PC-3 (cell line): ENCODE results near the gene PCDHA2. TPM values are rescaled to one million over a fixed set of nuclear protein-coding genes. Genes with fewer than 3 reads are reported as not detected.
"Not testable (repeated sequence)": the region's sequence is repeated elsewhere in the genome, so short reads cannot be mapped to it uniquely, and the experiment has no call there.

ENCODE experiments used
- ATAC-seq: fragments of 200-7000 bp; cut with Tn5 transposase; 2 replicates; pipeline ENCODE4 v1.9.1; 2020; ENCODE audit warnings: mild to moderate bottlenecking, moderate library complexity
- BruUV-seq: library from RNA; stranded (reverse); fragments of 400-500 nt; replicated peaks from 2 replicates; lab custom pipeline; 2021; lab: Mats Ljungman, UMichigan
- CTCF ChIA-PET: fragments of 300-600 bp; sonication (Branson Sonifier 250); formaldehyde crosslinking; loops from one replicate; lab custom pipeline; 2022; ENCODE audit warnings: antibody characterized with exemption; lab: Charles Lee
- POLR2A ChIA-PET: fragments of 300-600 bp; sonication (Branson Sonifier 250); formaldehyde crosslinking; loops from one replicate; lab custom pipeline; 2022; ENCODE audit warnings: antibody characterized with exemption; ENCODE audit not compliant: unreplicated experiment; lab: Charles Lee
- DNase-seq: peaks from one replicate; pipeline ENCODE4 v3.0.0-alpha.2; 2015
- H2AFZ ChIP-seq: fragments of 300-600 bp; sonication (generic); 2 replicates; pipeline ENCODE4 v1.6.0; 2016; ENCODE audit warnings: antibody characterized with exemption, low read length
- H3F3A ChIP-seq: fragments of 300-600 bp; sonication (generic); one replicate; pipeline ENCODE4 v1.6.0; 2017; ENCODE audit warnings: antibody characterized with exemption, low read length, control low read depth, mild to moderate bottlenecking; ENCODE audit not compliant: unreplicated experiment
- H3K27ac ChIP-seq: fragments of 300-600 bp; sonication (generic); 2 replicates; pipeline ENCODE4 v1.5.1; 2016; ENCODE audit warnings: mild to moderate bottlenecking, low read length
- H3K27me3 ChIP-seq: fragments of 300-600 bp; sonication (generic); 2 replicates; pipeline ENCODE4 v1.6.1; 2016; ENCODE audit warnings: low read length, mixed read lengths
- H3K36me3 ChIP-seq: fragments of 300-600 bp; sonication (generic); 2 replicates; pipeline ENCODE4 v1.6.1; 2016; ENCODE audit warnings: low read depth, mixed run types, low read length, mixed read lengths
- H3K4me1 ChIP-seq: fragments of 300-600 bp; sonication (generic); 2 replicates; pipeline ENCODE4 v1.5.1; 2016; ENCODE audit warnings: low read length; ENCODE audit not compliant: insufficient read depth
- H3K4me2 ChIP-seq: fragments of 300-600 bp; sonication (generic); 2 replicates; pipeline ENCODE4 v1.6.0; 2016; ENCODE audit warnings: low read length
- H3K4me3 ChIP-seq: fragments of 300-600 bp; sonication (generic); 2 replicates; pipeline ENCODE4 v1.5.1; 2016; ENCODE audit warnings: mild to moderate bottlenecking, low read length, mixed read lengths
- H3K79me2 ChIP-seq: fragments of 300-600 bp; sonication (generic); 2 replicates; pipeline ENCODE4 v1.6.1; 2017; ENCODE audit warnings: low read length, mixed read lengths
- H3K9ac ChIP-seq: fragments of 300-600 bp; sonication (generic); 2 replicates; pipeline ENCODE4 v1.6.0; 2016; ENCODE audit warnings: mild to moderate bottlenecking, low read length
- H3K9me2 ChIP-seq: fragments of 300-600 bp; sonication (generic); replicated peaks from 2 replicates; pipeline ENCODE4 v1.6.1; 2016; ENCODE audit warnings: mixed run types, low read length, mixed read lengths
- H3K9me3 ChIP-seq: fragments of 300-600 bp; sonication (generic); 2 replicates; pipeline ENCODE4 v1.6.1; 2016; ENCODE audit warnings: low read length, mixed read lengths
- H4K20me1 ChIP-seq: fragments of 300-600 bp; sonication (generic); 2 replicates; pipeline ENCODE4 v1.6.1; 2016; ENCODE audit warnings: low read length, mixed read lengths
- CTCF ChIP-seq: fragments of 300-600 bp; sonication (generic); conservative IDR thresholded peaks from 2 replicates; pipeline ENCODE4 v1.5.1; 2017; ENCODE audit warnings: antibody characterized with exemption, low read depth, mild to moderate bottlenecking, low read length
- EZH2 ChIP-seq: fragments of 300-600 bp; sonication (generic); IDR thresholded peaks from one replicate; pipeline ENCODE4 v1.6.1; 2017; ENCODE audit warnings: antibody characterized with exemption, mild to moderate bottlenecking, low read length; ENCODE audit not compliant: unreplicated experiment
- EZH2phosphoT487 ChIP-seq: fragments of 300-600 bp; sonication (generic); IDR thresholded peaks from 2 replicates; pipeline ENCODE4 v1.6.1; 2018; ENCODE audit warnings: mild to moderate bottlenecking, antibody characterized with exemption, low read length, borderline replicate concordance
- intact Hi-C: fragments of 100-400 bp; cut with micrococcal nuclease; formaldehyde crosslinking; loops from 2 replicates; pipeline ENCODE4 v1.9.0; 2023
- total RNA-seq: library from RNA; depleted of rRNA; stranded (reverse); fragments of >200 nt; gene quantifications from 2 replicates; pipeline ENCODE4 v1.2.3, GENCODE V29; 2014

Gene PCDHA2
- total RNA-seq, 1 experiment from 2014 or later: not detected

GRCh38 chr5:140796718-140797095 lies 2.1 kb downstream of the PCDHA2 start:
- peaks cover 9% of the 10 kb centered on the region; the same call in 1 of the 2 replicates for H3K9me3 ChIP-seq
- no peak overlapping the region for H3K9ac ChIP-seq
- H3K4me3 ChIP-seq: no peak overlapping the region
- CTCF ChIA-PET: no interaction called here
- no peaks in the 10 kb centered on the region for H3K79me2 ChIP-seq
- POLR2A ChIA-PET: no interaction called here
- no peak overlapping the region for H3K4me2 ChIP-seq
- intact Hi-C loops: no loop called here
- TF ChIP-seq EZH2 (no peak), EZH2phosphoT487 (no peak), CTCF (no peak)
- no peaks in the 10 kb centered on the region for H3F3A ChIP-seq
- H2AFZ ChIP-seq: no peak overlapping the region
- no peak for DNase-seq
- H4K20me1 ChIP-seq: no peaks in the 10 kb centered on the region
- no TSS peak for BruUV-seq
- H3K36me3 ChIP-seq: peaks cover 2% of the 10 kb centered on the region; the same call in 1 of the 2 replicates
- H3K27ac ChIP-seq: no peak overlapping the region
- no peaks in the 10 kb centered on the region for H3K27me3 ChIP-seq
- no peaks in the 10 kb centered on the region for H3K4me1 ChIP-seq
- H3K9me2 ChIP-seq: no peaks in the 10 kb centered on the region
- no peak for ATAC-seq

- H3K4me2 ChIP-seq: no peak within 1 kb of the TSS
- ATAC-seq (no peak), DNase-seq (no peak)
- no peaks in the 10 kb centered on the region for H3K79me2 ChIP-seq
- no peaks in the 10 kb centered on the region for H3K9me3 ChIP-seq
- H3K9ac ChIP-seq: no peak within 1 kb of the TSS
- intact Hi-C loops: no loop called here
- no peaks in the 10 kb centered on the region for H3K4me1 ChIP-seq
- BruUV-seq: no TSS peak
- no peak within 1 kb of the TSS for H3K27ac ChIP-seq
- no peak within 1 kb of the TSS for H3K4me3 ChIP-seq
- no peaks in the 10 kb centered on the region for H3K36me3 ChIP-seq
- ChIA-PET CTCF (interaction anchor here (0.5 kb wide), 1 partner anchor 40 kb away, joined by 4 read pairs; the partner anchor contains the start of gene PCDHA8), POLR2A (no interaction called here)
- no peak within 1 kb of the TSS for H2AFZ ChIP-seq
- TF ChIP-seq EZH2phosphoT487 (no peak), EZH2 (no peak), CTCF (no peak)
- H4K20me1 ChIP-seq: no peaks in the 10 kb centered on the region
- no peaks in the 10 kb centered on the region for H3F3A ChIP-seq
- no peaks in the 10 kb centered on the region for H3K27me3 ChIP-seq
- H3K9me2 ChIP-seq: no peaks in the 10 kb centered on the region
Observed at GRCh38 chr5:140800816-140801493, 6.3 kb downstream of the PCDHA2 start, which contains the start of gene PCDHA3. TSS of gene PCDHA3 (plus strand) at chr5:140801057.

- Histone ChIP-seq H3K27me3 (no peaks in the 10 kb centered on the region), H3K9ac (no peak overlapping the region), H3K9me2 (no peaks in the 10 kb centered on the region), H2AFZ (no peak overlapping the region), H3K4me1 (no peaks in the 10 kb centered on the region), H3K79me2 (no peaks in the 10 kb centered on the region), H4K20me1 (no peaks in the 10 kb centered on the region), H3K9me3 (no peaks in the 10 kb centered on the region), H3K27ac (no peak overlapping the region), H3K36me3 (no peaks in the 10 kb centered on the region), H3K4me3 (no peak overlapping the region), H3F3A (no peaks in the 10 kb centered on the region), H3K4me2 (no peak overlapping the region)
- intact Hi-C loops: no loop called here
- no peak for ATAC-seq
- BruUV-seq: no TSS peak
- POLR2A ChIA-PET: no interaction called here
- TF ChIP-seq CTCF: no peak
- no peak for DNase-seq
- CTCF ChIA-PET: interaction anchor here (0.5 kb wide), 1 partner anchor 40 kb away, joined by 4 read pairs; the partner anchor contains the start of gene PCDHA8
Observed at GRCh38 chr5:140801494-140801841, 6.8 kb downstream of the PCDHA2 start.

- H2AFZ ChIP-seq, DNase-seq, H3K27ac ChIP-seq, H3K4me3 ChIP-seq, H3K9ac ChIP-seq, H3F3A ChIP-seq, H3K4me2 ChIP-seq, CTCF ChIA-PET, H3K79me2 ChIP-seq, BruUV-seq, H3K9me2 ChIP-seq, intact Hi-C loops, H3K27me3 ChIP-seq, POLR2A ChIA-PET, H3K4me1 ChIP-seq, H3K9me3 ChIP-seq, H3K36me3 ChIP-seq, ATAC-seq, H4K20me1 ChIP-seq: not testable (repeated sequence)
Observed at GRCh38 chr5:140802381-140802780, 7.7 kb downstream of the PCDHA2 start.
